HL-60 (cell line): ENCODE measurements around the gene ENOX2.

Source experiments
- CTCF ChIP-seq: IDR thresholded peaks from one replicate; pipeline ENCODE4 v1.5.1; 2011; ENCODE audit warnings: low read length, control low read depth, inconsistent platforms; ENCODE audit not compliant: insufficient read depth
- SPI1 ChIP-seq: IDR thresholded peaks from 2 replicates; pipeline ENCODE4 v1.6.1; 2012; ENCODE audit warnings: low read depth, mild to moderate bottlenecking, borderline replicate concordance

GRCh38 chrX:130916636-130917422, 13.8 kb upstream of the ENOX2 start:
- TF ChIP-seq SPI1, result peak; percentile 59; the same call in 1 of the 2 replicates
- TF ChIP-seq CTCF, result peak; percentile 7
